Spleen (tissue), 7 donors: ENCODE measurements around the gene SMIM10L2A.

Experiments
- CTCF ChIP-seq, 11 experiments: fragments of 200-600 bp in 7 of 11; fragments of 450-650 bp in 4 of 11; sonication (generic) in 4 of 11; IDR thresholded peaks in 8 of 11; conservative IDR thresholded peaks in 3 of 11; 1 replicate in 7 of 11; 2 replicates in 4 of 11; pipeline versions ENCODE4 v1.4.0 to v1.8.0; 2016 to 2021; ENCODE audit warnings: antibody characterized with exemption in 11 of 11, inconsistent platforms in 4 of 11, mild to moderate bottlenecking in 1 of 11
- POLR2A ChIP-seq, 3 donors: fragments of 450-650 bp; IDR thresholded peaks; one replicate each; pipeline ENCODE4 v1.5.1; 2017; ENCODE audit warnings: antibody characterized with exemption in 3 of 3, mild to moderate bottlenecking in 1 of 3
- donor health status: DM: no; HTN: no; CAD: no; lungs with moderate emphysema.
- donor health status: DM: no; HTN: no; CAD: no.
- donor health status: DM: no; HTN: no; CAD: no.

- no peak for TF ChIP-seq CTCF (IDR thresholded peaks at IDR 0.05 in 8 of 11, conservative IDR thresholded peaks at IDR 0.05 in 3 of 11)
- no peak for TF ChIP-seq POLR2A (IDR thresholded peaks at IDR 0.05)
Measured at GRCh38 chrX:135432881-135433521, 11.3 kb downstream of the SMIM10L2A start.
